ENCODE measurements around the gene ZNF732.
A peak's percentile ranks its signal among the peaks of the same experiment; 100 is the strongest.
"Not testable (repeated sequence)": the region's sequence is repeated elsewhere in the genome, so short reads cannot be mapped to it uniquely, and the experiment has no call there.

The ZNF732 gene

GRCh38 chr4:304969-305680 lies at the start of gene ZNF732:
ZNF732 (minus strand) TSS chr4:305474; CDS start chr4:305310, 164 bp downstream.
- no peak for DNase-seq

GRCh38 chr4:340011-340410 lies 34.7 kb upstream of the ZNF732 start:
- DNase-seq: no peak

- no peak for DNase-seq
Measured at GRCh38 chr4:338759-339097, 33.5 kb upstream of the ZNF732 start.

GRCh38 chr4:337932-338758 lies 32.9 kb upstream of the ZNF732 start:
- no peak for DNase-seq

- DNase-seq: peak; percentile 98
Measured at GRCh38 chr4:337143-337931, 32.1 kb upstream of the ZNF732 start, which contains the start of gene ZNF141. ZNF141 (plus strand) TSS chr4:337814; CDS start chr4:337984, 170 bp downstream.

- DNase-seq: no peak
Measured at GRCh38 chr4:336893-337142, 31.5 kb upstream of the ZNF732 start.

GRCh38 chr4:336099-336892 lies 31.0 kb upstream of the ZNF732 start:
- DNase-seq: no peak

GRCh38 chr4:335515-335914 lies 30.2 kb upstream of the ZNF732 start:
- DNase-seq: no peak

- no peak for DNase-seq
Measured at GRCh38 chr4:328729-329128, 23.5 kb upstream of the ZNF732 start.

GRCh38 chr4:314296-314903 lies 9.1 kb upstream of the ZNF732 start:
- no peak for DNase-seq

GRCh38 chr4:309807-310206 lies 4.5 kb upstream of the ZNF732 start:
- peak; percentile 42 for DNase-seq

GRCh38 chr4:306551-306961 lies 1.3 kb upstream of the ZNF732 start:
- peak; percentile 94 for DNase-seq

- not testable (repeated sequence) for DNase-seq
Measured at GRCh38 chr4:304516-304915, 758 bp downstream of the ZNF732 start.

- DNase-seq: no peak
Measured at GRCh38 chr4:302381-302780, 2.9 kb downstream of the ZNF732 start.

GRCh38 chr4:294732-295131 lies 10.5 kb downstream of the ZNF732 start:
- no peak for DNase-seq

GRCh38 chr4:288891-289290 lies 16.4 kb downstream of the ZNF732 start:
- DNase-seq: peak; percentile 20

- no peak for DNase-seq
Measured at GRCh38 chr4:273309-274017, 31.8 kb downstream of the ZNF732 start.

- no peak for DNase-seq
Measured at GRCh38 chr4:271492-272103, 33.7 kb downstream of the ZNF732 start.

- not testable (repeated sequence) for DNase-seq
Measured at GRCh38 chr4:259240-259639, 46.0 kb downstream of the ZNF732 start.

GRCh38 chr4:256492-256891 lies 48.8 kb downstream of the ZNF732 start:
- DNase-seq: no peak

All from MV-4-11 (cell line).